Mucosa of rectum (tissue), 2 donors: ENCODE measurements around the gene KRTAP9-7.
"Not testable (repeated sequence)": the region's sequence is repeated elsewhere in the genome, so short reads cannot be mapped to it uniquely, and the experiment has no call there.

Experiments used
- H3K27ac ChIP-seq, 2 donors: one replicate each; pipeline ENCODE4 v1.7.0; 2013; ENCODE audit warnings: inconsistent platforms in 2 of 2, low read depth in 2 of 2, low read length in 2 of 2
- H3K27me3 ChIP-seq, 2 donors: one replicate each; pipeline ENCODE4 v1.7.0; 2013; ENCODE audit warnings: low read length in 2 of 2; ENCODE audit not compliant: control insufficient read depth in 2 of 2, insufficient read depth in 2 of 2
- H3K36me3 ChIP-seq, 2 donors: one replicate each; pipeline ENCODE4 v1.7.0; 2013; ENCODE audit warnings: low read length in 2 of 2; ENCODE audit not compliant: control insufficient read depth in 2 of 2, insufficient read depth in 2 of 2
- H3K4me1 ChIP-seq, 2 donors: one replicate each; pipeline ENCODE4 v1.7.0; 2013; ENCODE audit warnings: low read length in 2 of 2, mild to moderate bottlenecking in 1 of 2; ENCODE audit not compliant: control insufficient read depth in 2 of 2, insufficient read depth in 2 of 2
- H3K4me3 ChIP-seq, 2 donors: one replicate each; pipeline ENCODE4 v1.7.0; 2013; ENCODE audit warnings: low read length in 2 of 2
- H3K9ac ChIP-seq, 2 donors: one replicate each; pipeline ENCODE4 v1.7.0; 2013; ENCODE audit warnings: low read length in 2 of 2, low read depth in 1 of 2, mild to moderate bottlenecking in 1 of 2
- H3K9me3 ChIP-seq, 2 donors: one replicate each; pipeline ENCODE4 v1.7.0; 2013; ENCODE audit warnings: low read length in 2 of 2; ENCODE audit not compliant: control insufficient read depth in 2 of 2
- donor health status: healthy.
- donor health status: Normal muscosa, but diverticular disease.

The KRTAP9-7 gene

DNA sequence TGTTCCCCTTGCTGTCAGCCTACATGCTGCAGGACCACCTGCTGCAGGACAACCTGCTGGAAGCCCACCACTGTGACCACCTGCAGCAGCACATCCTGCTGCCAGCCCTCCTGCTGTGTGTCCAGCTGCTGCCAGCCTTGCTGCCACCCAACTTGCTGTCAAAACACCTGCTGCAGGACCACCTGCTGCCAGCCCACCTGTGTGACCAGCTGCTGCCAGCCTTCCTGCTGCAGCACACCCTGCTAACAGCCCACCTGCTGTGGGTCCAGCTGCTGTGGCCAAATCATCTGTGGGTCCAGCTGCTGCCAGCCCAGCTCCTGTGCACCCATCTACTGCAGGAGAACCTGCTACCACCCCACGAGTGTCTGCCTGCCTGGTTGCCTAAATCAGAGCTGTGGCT lies 4.2 kb upstream of the KRTAP9-7 start:
- H3K9ac ChIP-seq, H3K9me3 ChIP-seq, H3K4me3 ChIP-seq: not testable (repeated sequence)

GRCh38 chr17:41271858-41272257 lies 3.6 kb upstream of the KRTAP9-7 start:
- peaks cover 0 to 5% of the 10 kb centered on the region in 2 donors for H3K27me3 ChIP-seq
- H3K36me3 ChIP-seq: no peaks in the 10 kb centered on the region

More for the DNA sequence above, 4.2 kb upstream of the KRTAP9-7 start:
- not testable (repeated sequence) for H3K36me3 ChIP-seq, H3K27ac ChIP-seq, H3K4me1 ChIP-seq, H3K27me3 ChIP-seq

GRCh38 chr17:41278176-41278955 lies 2.9 kb downstream of the KRTAP9-7 start:
- no peak overlapping the region for H3K9ac ChIP-seq
- peaks cover 0 to 5% of the 10 kb centered on the region in 2 donors for H3K27me3 ChIP-seq
- H3K36me3 ChIP-seq: no peaks in the 10 kb centered on the region
- no peaks in the 10 kb centered on the region for H3K9me3 ChIP-seq
- H3K4me3 ChIP-seq: no peak overlapping the region
- no peaks in the 10 kb centered on the region for H3K4me1 ChIP-seq
- no peak overlapping the region for H3K27ac ChIP-seq

More at GRCh38 chr17:41271858-41272257, 3.6 kb upstream of the KRTAP9-7 start:
- no peak overlapping the region for H3K4me3 ChIP-seq
- H3K27ac ChIP-seq: no peak overlapping the region
- H3K4me1 ChIP-seq: no peaks in the 10 kb centered on the region
- no peaks in the 10 kb centered on the region for H3K9me3 ChIP-seq
- no peak overlapping the region for H3K9ac ChIP-seq

GRCh38 chr17:41284043-41284442 lies 8.5 kb downstream of the KRTAP9-7 start:
- H3K27me3 ChIP-seq: peaks cover 0 to 2% of the 10 kb centered on the region in 2 donors

DNA sequence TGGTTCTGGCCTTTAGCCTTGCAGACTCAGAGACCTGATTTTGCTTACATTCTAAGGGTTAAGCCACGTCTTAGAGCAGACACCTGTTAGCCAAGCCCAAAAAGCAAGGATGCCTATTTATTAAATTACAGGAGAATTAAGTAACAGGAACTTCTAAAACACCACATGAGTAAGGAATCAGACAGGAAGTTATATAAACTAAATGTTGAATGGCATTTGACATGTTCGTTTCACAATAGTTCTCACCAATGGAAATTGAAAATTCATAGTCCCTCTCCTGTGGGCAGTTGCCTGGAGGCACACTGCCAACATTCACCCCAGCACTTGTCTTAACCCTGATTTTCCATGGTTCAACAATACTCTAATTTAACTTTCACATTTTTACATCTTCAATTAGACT lies 9.0 kb downstream of the KRTAP9-7 start:
- Histone ChIP-seq H3K27ac (no peak overlapping the region), H3K9ac (no peak overlapping the region), H3K27me3 (peaks cover 0 to 2% of the 10 kb centered on the region in 2 donors), H3K9me3 (no peaks in the 10 kb centered on the region), H3K36me3 (no peaks in the 10 kb centered on the region), H3K4me3 (no peak overlapping the region), H3K4me1 (no peaks in the 10 kb centered on the region)

More at GRCh38 chr17:41284043-41284442, 8.5 kb downstream of the KRTAP9-7 start:
- H3K9ac ChIP-seq: no peak overlapping the region
- no peak overlapping the region for H3K27ac ChIP-seq
- no peaks in the 10 kb centered on the region for H3K4me1 ChIP-seq
- H3K4me3 ChIP-seq: no peak overlapping the region
- no peaks in the 10 kb centered on the region for H3K9me3 ChIP-seq
- H3K36me3 ChIP-seq: no peaks in the 10 kb centered on the region

- Histone ChIP-seq H3K27ac (no peak overlapping the region), H3K4me1 (no peaks in the 10 kb centered on the region), H3K36me3 (no peaks in the 10 kb centered on the region), H3K4me3 (no peak overlapping the region), H3K27me3 (peaks cover 0 to 6% of the 10 kb centered on the region in 2 donors), H3K9me3 (no peaks in the 10 kb centered on the region), H3K9ac (no peak overlapping the region)
Observed at GRCh38 chr17:41287050-41287449, 11.6 kb downstream of the KRTAP9-7 start.

- Histone ChIP-seq H3K27me3 (peaks cover 0 to 6% of the 10 kb centered on the region in 2 donors), H3K27ac (no peak overlapping the region), H3K9me3 (no peaks in the 10 kb centered on the region), H3K4me3 (no peak overlapping the region), H3K9ac (no peak overlapping the region), H3K4me1 (no peaks in the 10 kb centered on the region), H3K36me3 (no peaks in the 10 kb centered on the region)
Observed at GRCh38 chr17:41294016-41294415, 18.5 kb downstream of the KRTAP9-7 start.

- Histone ChIP-seq H3K27ac (no peak overlapping the region), H3K4me3 (no peak overlapping the region), H3K36me3 (no peaks in the 10 kb centered on the region), H3K27me3 (peaks cover 0 to 2% of the 10 kb centered on the region in 2 donors), H3K9ac (no peak overlapping the region), H3K9me3 (no peaks in the 10 kb centered on the region), H3K4me1 (no peaks in the 10 kb centered on the region)
Observed at GRCh38 chr17:41296846-41297245, 21.3 kb downstream of the KRTAP9-7 start.

DNA sequence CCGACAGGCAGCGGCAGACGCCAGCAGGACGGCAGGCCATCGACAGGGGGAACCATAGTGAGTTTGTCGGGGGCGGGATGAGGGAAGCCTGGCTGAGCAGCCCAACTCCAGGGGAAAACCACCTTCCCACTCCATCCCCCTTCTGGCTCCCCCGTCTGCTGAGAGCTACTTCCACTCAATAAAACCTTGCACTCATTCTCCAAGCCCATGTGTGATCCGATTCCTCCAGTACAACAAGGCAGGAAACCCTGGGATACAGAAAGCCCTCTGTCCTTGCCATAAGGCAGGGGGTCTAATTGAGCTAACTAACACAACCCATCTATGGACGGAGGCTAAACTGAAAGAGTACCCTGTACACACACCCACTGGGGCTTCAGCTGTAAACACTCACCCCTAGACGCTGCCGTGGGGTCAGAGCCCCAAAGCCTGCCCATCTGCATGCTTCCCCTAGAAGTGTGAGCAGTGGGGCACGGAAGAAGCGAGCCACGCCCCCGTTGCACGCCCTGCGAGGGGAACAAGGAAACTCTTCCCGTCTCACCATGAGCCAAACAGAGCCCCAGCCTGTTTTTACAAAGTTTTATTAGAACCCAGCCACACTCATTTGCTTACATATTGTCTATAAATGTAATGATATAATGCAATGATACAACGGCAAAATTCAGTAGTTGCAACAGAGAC lies 23.1 kb downstream of the KRTAP9-7 start:
- Histone ChIP-seq H3K4me1 (no peaks in the 10 kb centered on the region), H3K9me3 (no peaks in the 10 kb centered on the region), H3K9ac (no peak overlapping the region), H3K27me3 (peaks cover 0 to 2% of the 10 kb centered on the region in 2 donors), H3K4me3 (no peak overlapping the region), H3K36me3 (no peaks in the 10 kb centered on the region), H3K27ac (no peak overlapping the region)

GRCh38 chr17:41301204-41301790 lies 25.8 kb downstream of the KRTAP9-7 start:
- H3K27ac ChIP-seq: no peak overlapping the region
- H3K9me3 ChIP-seq: no peaks in the 10 kb centered on the region
- no peak overlapping the region for H3K4me3 ChIP-seq
- no peaks in the 10 kb centered on the region for H3K36me3 ChIP-seq
- no peaks in the 10 kb centered on the region for H3K4me1 ChIP-seq
- no peak overlapping the region for H3K9ac ChIP-seq
- no peaks in the 10 kb centered on the region for H3K27me3 ChIP-seq
